ENCODE data around the gene HMOX1.

Gene HMOX1

GRCh38 chr22:35406443-35406842, 25.5 kb downstream of the HMOX1 start:
- DNase-seq (ENCODE audit: low read depth, low spot score): no peak

- no peak for DNase-seq (ENCODE audit: low read depth, low spot score)
These were observed 26.5 kb downstream of the HMOX1 start for GRCh38 chr22:35407362-35407761.

- no peak for DNase-seq (ENCODE audit: low read depth, low spot score)
These were observed 29.1 kb downstream of the HMOX1 start for GRCh38 chr22:35409783-35410662.

GRCh38 chr22:35410663-35411034, 29.8 kb downstream of the HMOX1 start:
- no peak for DNase-seq (ENCODE audit: low read depth, low spot score)

GRCh38 chr22:35411102-35411501, 30.2 kb downstream of the HMOX1 start:
- no peak for DNase-seq (ENCODE audit: low read depth, low spot score)

GRCh38 chr22:35413624-35414023, 32.7 kb downstream of the HMOX1 start:
- DNase-seq (ENCODE audit: low read depth, low spot score): no peak

GRCh38 chr22:35417606-35418005, 36.7 kb downstream of the HMOX1 start:
- no peak for DNase-seq (ENCODE audit: low read depth, low spot score)

- no peak for DNase-seq (ENCODE audit: low read depth, low spot score)
These were observed 37.2 kb downstream of the HMOX1 start for GRCh38 chr22:35418088-35418487.

GRCh38 chr22:35418731-35419130, 37.8 kb downstream of the HMOX1 start:
- no peak for DNase-seq (ENCODE audit: low read depth, low spot score)

GRCh38 chr22:35419756-35420155, 38.9 kb downstream of the HMOX1 start:
- DNase-seq (ENCODE audit: low read depth, low spot score): no peak

- peak; percentile 20 for DNase-seq (ENCODE audit: low read depth, low spot score)
These were observed 40.2 kb downstream of the HMOX1 start for GRCh38 chr22:35421121-35421520.

- DNase-seq (ENCODE audit: low read depth, low spot score): no peak
These were observed 41.2 kb downstream of the HMOX1 start for GRCh38 chr22:35422145-35422544.

GRCh38 chr22:35422936-35423335, 42.0 kb downstream of the HMOX1 start:
- no peak for DNase-seq (ENCODE audit: low read depth, low spot score)

- DNase-seq (ENCODE audit: low read depth, low spot score): no peak
These were observed 43.2 kb downstream of the HMOX1 start for GRCh38 chr22:35424081-35424480.

- DNase-seq (ENCODE audit: low read depth, low spot score): no peak
These were observed 43.9 kb downstream of the HMOX1 start for GRCh38 chr22:35424761-35425160.

- no peak for DNase-seq (ENCODE audit: low read depth, low spot score)
These were observed 44.6 kb downstream of the HMOX1 start for GRCh38 chr22:35425546-35425945.

GRCh38 chr22:35425971-35426800, 45.3 kb downstream of the HMOX1 start:
- no peak for DNase-seq (ENCODE audit: low read depth, low spot score)

- peak; percentile 22 for DNase-seq (ENCODE audit: low read depth, low spot score)
These were observed 45.9 kb downstream of the HMOX1 start for GRCh38 chr22:35426801-35427140.

- peak; percentile 92 for DNase-seq (ENCODE audit: low read depth, low spot score)
These were observed 50.0 kb downstream of the HMOX1 start for GRCh38 chr22:35430897-35431322.

- DNase-seq (ENCODE audit: low read depth, low spot score): no peak
These were observed 50.8 kb downstream of the HMOX1 start for GRCh38 chr22:35431483-35432227.

- DNase-seq (ENCODE audit: low read depth, low spot score): no peak
These were observed 51.5 kb downstream of the HMOX1 start for GRCh38 chr22:35432228-35432905.

Measured in ELF-1 (cell line).